Measurements from ENCODE around the gene IDH3B. TPM values are rescaled to one million over a fixed set of nuclear protein-coding genes. Genes with fewer than 3 reads are reported as not detected.
A peak's percentile ranks its signal among the peaks of the same experiment; 100 is the strongest.

Gene IDH3B
- total and polyA plus RNA-seq, 2 donors (not counting 1 experiment from before 2014, with no cell fraction given): 131 to 225 TPM

DNA sequence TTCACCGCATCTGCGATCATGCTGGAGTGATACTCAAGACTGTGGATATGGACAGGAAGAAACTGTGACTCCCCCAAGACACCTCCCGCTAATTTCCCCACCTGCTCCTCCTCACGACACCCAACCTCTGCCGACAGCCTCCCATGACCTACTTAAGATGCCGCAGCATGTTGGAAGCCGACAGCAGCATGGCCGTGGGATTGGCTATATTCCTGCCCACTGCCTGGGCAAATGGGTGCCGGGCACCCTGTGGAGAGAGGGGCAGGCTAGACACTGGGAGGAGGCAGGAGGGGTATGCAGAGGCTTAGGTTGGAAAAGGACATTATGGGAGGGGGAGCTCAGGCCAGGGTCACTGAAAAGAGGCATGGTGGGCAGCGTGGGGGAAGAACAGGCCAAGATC lies 4.5 kb downstream of the IDH3B start:
- H3K27me3 ChIP-seq (replicated peaks in 1 of 4; ENCODE audit: control extremely low read depth in 1 of 4, control insufficient read depth in 3 of 4, insufficient read depth in 4 of 4, low read length in 3 of 4): no peaks in the 10 kb centered on the region
- 93% methylated on average over 7 of the region's 10 CpGs for WGBS (ENCODE audit: insufficient coverage)
- no peaks in the 10 kb centered on the region for H3K9me3 ChIP-seq (ENCODE audit: control extremely low read depth in 1 of 3, control insufficient read depth in 2 of 3, insufficient read depth in 1 of 3, low read length in 2 of 3)
- no peak for ATAC-seq (ENCODE audit: low read depth)
- ChIA-PET CTCF (no interaction called here), POLR2A (no interaction called here)
- no peak for DNase-seq
- Mint-ChIP-seq H3K27me3 (no peaks in the 10 kb centered on the region), H3K4me3 (no peak overlapping the region), H3K4me1 (peaks cover 22% of the 10 kb centered on the region), H3K9me3 (ENCODE audit: insufficient read depth) (no peaks in the 10 kb centered on the region), H3K27ac (no peak overlapping the region)
- no peak overlapping the region for H3K9ac ChIP-seq (ENCODE audit: low read length)
- peaks cover 4 to 76% of the 10 kb centered on the region in 2 experiments for H3K36me3 ChIP-seq (replicated peaks in 1 of 2; ENCODE audit: control extremely low read depth in 1 of 2, control insufficient read depth in 1 of 2, extremely low read depth in 1 of 2, insufficient read depth in 2 of 2, low read length in 1 of 2)
- intact Hi-C loops (cut with micrococcal nuclease): no loop called here
- H3K4me1 ChIP-seq (ENCODE audit: control insufficient read depth in 2 of 2, insufficient read depth in 2 of 2, low read length in 2 of 2): peaks cover 11 to 12% of the 10 kb centered on the region in 2 donors
- peaks cover 24% of the 10 kb centered on the region for H3K79me2 ChIP-seq (ENCODE audit: control insufficient read depth, insufficient read depth, low read length)
- H4K20me1 ChIP-seq (ENCODE audit: control insufficient read depth, insufficient read depth, low read length, poor library complexity, severe bottlenecking): peaks cover 31% of the 10 kb centered on the region
- H3K4me2 ChIP-seq (replicated peaks; ENCODE audit: low read depth, low read length, poor library complexity, severe bottlenecking): no peak overlapping the region
- TF ChIP-seq EZH2 (IDR thresholded peaks at IDR 0.05; ENCODE audit: borderline replicate concordance, insufficient read depth, low read depth, low read length, poor library complexity, severe bottlenecking): no peak
- TF ChIP-seq, protein P1, sequence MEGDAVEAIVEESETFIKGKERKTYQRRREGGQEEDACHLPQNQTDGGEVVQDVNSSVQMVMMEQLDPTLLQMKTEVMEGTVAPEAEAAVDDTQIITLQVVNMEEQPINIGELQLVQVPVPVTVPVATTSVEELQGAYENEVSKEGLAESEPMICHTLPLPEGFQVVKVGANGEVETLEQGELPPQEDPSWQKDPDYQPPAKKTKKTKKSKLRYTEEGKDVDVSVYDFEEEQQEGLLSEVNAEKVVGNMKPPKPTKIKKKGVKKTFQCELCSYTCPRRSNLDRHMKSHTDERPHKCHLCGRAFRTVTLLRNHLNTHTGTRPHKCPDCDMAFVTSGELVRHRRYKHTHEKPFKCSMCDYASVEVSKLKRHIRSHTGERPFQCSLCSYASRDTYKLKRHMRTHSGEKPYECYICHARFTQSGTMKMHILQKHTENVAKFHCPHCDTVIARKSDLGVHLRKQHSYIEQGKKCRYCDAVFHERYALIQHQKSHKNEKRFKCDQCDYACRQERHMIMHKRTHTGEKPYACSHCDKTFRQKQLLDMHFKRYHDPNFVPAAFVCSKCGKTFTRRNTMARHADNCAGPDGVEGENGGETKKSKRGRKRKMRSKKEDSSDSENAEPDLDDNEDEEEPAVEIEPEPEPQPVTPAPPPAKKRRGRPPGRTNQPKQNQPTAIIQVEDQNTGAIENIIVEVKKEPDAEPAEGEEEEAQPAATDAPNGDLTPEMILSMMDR (IDR thresholded peaks at IDR 0.05): no peak
- no peak overlapping the region for H3K27ac ChIP-seq (ENCODE audit: low read length in 2 of 2)
- no peak overlapping the region for H2AFZ ChIP-seq (ENCODE audit: insufficient read depth, low read depth, low read length, poor library complexity, severe bottlenecking)
- H3K4me3 ChIP-seq (ENCODE audit: control extremely low read depth in 1 of 5, extremely low read depth in 1 of 5, insufficient read depth in 1 of 5, low read depth in 2 of 5, low read length in 4 of 5): no peak overlapping the region

DNA sequence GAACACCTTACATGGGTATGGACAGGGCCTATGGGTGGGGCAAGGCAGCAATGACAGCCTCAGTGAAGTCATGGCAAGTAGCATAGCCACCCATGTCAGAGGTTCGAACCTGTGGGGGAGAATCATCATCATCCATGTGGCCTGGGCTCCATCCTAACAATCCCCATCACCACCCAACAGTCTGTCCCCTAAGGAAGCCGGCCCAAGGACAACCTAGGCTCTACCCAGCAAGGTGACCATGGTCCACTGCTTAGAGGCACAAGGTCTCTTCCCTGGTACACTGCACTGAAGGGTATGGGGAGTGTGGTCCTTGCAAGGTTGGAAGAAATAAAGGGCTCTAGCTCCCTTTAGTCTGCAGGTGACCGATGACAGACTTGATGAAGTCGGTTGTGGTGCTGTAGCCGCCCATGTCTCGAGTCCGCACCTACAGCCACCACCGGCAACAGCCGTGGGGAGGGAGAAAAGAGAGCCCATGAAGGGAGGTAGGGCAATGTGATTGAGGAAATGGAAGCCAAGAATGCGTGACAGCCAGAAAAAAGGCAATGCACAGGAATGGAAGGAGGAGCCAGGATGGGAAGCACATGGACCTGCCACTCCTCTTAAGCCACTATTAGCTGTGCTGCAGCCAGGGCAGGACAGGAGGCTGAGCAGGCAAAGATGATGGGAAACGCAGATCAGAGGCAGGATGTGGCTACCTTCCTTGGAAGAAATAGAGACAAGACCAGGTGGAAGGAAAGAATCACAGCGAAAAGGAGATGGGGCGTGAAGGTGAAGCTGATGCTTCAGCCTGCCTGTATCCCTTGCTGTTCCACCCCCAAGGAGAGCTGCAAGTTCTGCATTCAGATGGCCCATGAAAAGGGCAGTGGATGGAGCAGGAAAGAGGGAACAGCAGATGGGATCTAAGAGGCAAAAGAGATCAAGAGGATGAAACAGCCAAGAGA lies 5.3 kb downstream of the IDH3B start:
- no peak overlapping the region for H3K27ac Mint-ChIP-seq
- no peak overlapping the region for H3K27ac ChIP-seq (ENCODE audit: low read length in 2 of 2)
- no peak overlapping the region for H3K4me3 Mint-ChIP-seq
- H3K9me3 ChIP-seq (ENCODE audit: control extremely low read depth in 1 of 3, control insufficient read depth in 2 of 3, insufficient read depth in 1 of 3, low read length in 2 of 3): no peaks in the 10 kb centered on the region
- peaks cover 4 to 83% of the 10 kb centered on the region in 2 experiments for H3K36me3 ChIP-seq (replicated peaks in 1 of 2; ENCODE audit: control extremely low read depth in 1 of 2, control insufficient read depth in 1 of 2, extremely low read depth in 1 of 2, insufficient read depth in 2 of 2, low read length in 1 of 2)
- no peaks in the 10 kb centered on the region for H3K27me3 ChIP-seq (replicated peaks in 1 of 4; ENCODE audit: control extremely low read depth in 1 of 4, control insufficient read depth in 3 of 4, insufficient read depth in 4 of 4, low read length in 3 of 4)
- no peak overlapping the region for H3K9ac ChIP-seq (ENCODE audit: low read length)
- POLR2A ChIA-PET: no interaction called here
- TF ChIP-seq, protein P1 (IDR thresholded peaks at IDR 0.05): no peak
- TF ChIP-seq EZH2 (IDR thresholded peaks at IDR 0.05; ENCODE audit: borderline replicate concordance, insufficient read depth, low read depth, low read length, poor library complexity, severe bottlenecking): no peak
- no peak overlapping the region for H2AFZ ChIP-seq (ENCODE audit: insufficient read depth, low read depth, low read length, poor library complexity, severe bottlenecking)
- peaks cover 37% of the 10 kb centered on the region for H4K20me1 ChIP-seq (ENCODE audit: control insufficient read depth, insufficient read depth, low read length, poor library complexity, severe bottlenecking)
- intact Hi-C loops (cut with micrococcal nuclease): no loop called here
- H3K4me1 ChIP-seq (ENCODE audit: control insufficient read depth in 2 of 2, insufficient read depth in 2 of 2, low read length in 2 of 2): peaks cover 14 to 16% of the 10 kb centered on the region in 2 donors
- H3K27me3 Mint-ChIP-seq: no peaks in the 10 kb centered on the region
- DNase-seq (peak; percentile 23), ATAC-seq (ENCODE audit: low read depth) (no peak)
- no peak overlapping the region for H3K4me2 ChIP-seq (replicated peaks; ENCODE audit: low read depth, low read length, poor library complexity, severe bottlenecking)
- H3K9me3 Mint-ChIP-seq (ENCODE audit: insufficient read depth): no peaks in the 10 kb centered on the region
- peaks cover 26% of the 10 kb centered on the region for H3K4me1 Mint-ChIP-seq
- H3K79me2 ChIP-seq (ENCODE audit: control insufficient read depth, insufficient read depth, low read length): peaks cover 30% of the 10 kb centered on the region
- CTCF ChIA-PET: no interaction called here
- no peak overlapping the region for H3K4me3 ChIP-seq (ENCODE audit: control extremely low read depth in 1 of 5, extremely low read depth in 1 of 5, insufficient read depth in 1 of 5, low read depth in 2 of 5, low read length in 4 of 5)
- 90% methylated on average over 12 of the region's 13 CpGs for WGBS (ENCODE audit: insufficient coverage)
